H1 (cell line): ENCODE results near the gene VPS51. TPM values are rescaled to one million over a fixed set of nuclear protein-coding genes. Genes with fewer than 3 reads are reported as not detected.

Source experiments
- GTF2F1 ChIP-seq: IDR thresholded peaks from 2 replicates; pipeline ENCODE4 v1.6.1; 2012; ENCODE audit warnings: low read depth, low read length, improper control_type of control experiment, borderline replicate concordance
- YY1 ChIP-seq: IDR thresholded peaks from 2 replicates; pipeline ENCODE4 v1.6.1; 2011; ENCODE audit warnings: low read depth, mild to moderate bottlenecking, low read length
- polyA plus RNA-seq, 7 experiments: library from polyadenylated mRNA; depleted of rRNA in 3 of 7; stranded (reverse) in 5 of 7; unstranded in 2 of 7; fragments of >200 nt in 5 of 7; fragments of 200-250 nt in 2 of 7; gene quantifications; 1 replicate in 5 of 7; 2 replicates in 1 of 7; 4 replicates in 1 of 7; pipeline versions ENCODE4 v1.2.1 to v1.2.3, GENCODE V29; 2011 to 2013; ENCODE audit warnings: missing spikeins in 2 of 7, mixed read lengths in 2 of 7
- total RNA-seq: library from RNA; stranded (reverse); fragmentation: NEBNext Ultra II Directional; extraction: Animal tissue kit (Norgen Biotek cat#: 25700); gene quantifications from 2 replicates; pipeline ENCODE4 v1.2.1, GENCODE V29; 2021
- TF ChIP-seq, protein P1 (sequence below): IDR thresholded peaks from 2 replicates; pipeline ENCODE4 v1.6.1; 2011; ENCODE audit warnings: low read length, improper control_type of control experiment
- TF ChIP-seq, protein P2 (sequence below), 3 experiments: IDR thresholded peaks; 1 replicate in 2 of 3; 2 replicates in 1 of 3; pipeline versions ENCODE4 v1.5.1 to v1.6.1; 2011; ENCODE audit warnings: low read length in 3 of 3, mild to moderate bottlenecking in 3 of 3, inconsistent platforms in 2 of 3, low read depth in 1 of 3, moderate library complexity in 1 of 3; ENCODE audit not compliant: insufficient read depth in 1 of 3; ENCODE audit errors: control extremely low read depth in 1 of 3

VPS51 gene
- total and polyA plus RNA-seq, 2 of the 8 experiments (the other 6 are each of a cell fraction or from before 2014, with no cell fraction given), result 97.4 to 142 TPM

DNA sequence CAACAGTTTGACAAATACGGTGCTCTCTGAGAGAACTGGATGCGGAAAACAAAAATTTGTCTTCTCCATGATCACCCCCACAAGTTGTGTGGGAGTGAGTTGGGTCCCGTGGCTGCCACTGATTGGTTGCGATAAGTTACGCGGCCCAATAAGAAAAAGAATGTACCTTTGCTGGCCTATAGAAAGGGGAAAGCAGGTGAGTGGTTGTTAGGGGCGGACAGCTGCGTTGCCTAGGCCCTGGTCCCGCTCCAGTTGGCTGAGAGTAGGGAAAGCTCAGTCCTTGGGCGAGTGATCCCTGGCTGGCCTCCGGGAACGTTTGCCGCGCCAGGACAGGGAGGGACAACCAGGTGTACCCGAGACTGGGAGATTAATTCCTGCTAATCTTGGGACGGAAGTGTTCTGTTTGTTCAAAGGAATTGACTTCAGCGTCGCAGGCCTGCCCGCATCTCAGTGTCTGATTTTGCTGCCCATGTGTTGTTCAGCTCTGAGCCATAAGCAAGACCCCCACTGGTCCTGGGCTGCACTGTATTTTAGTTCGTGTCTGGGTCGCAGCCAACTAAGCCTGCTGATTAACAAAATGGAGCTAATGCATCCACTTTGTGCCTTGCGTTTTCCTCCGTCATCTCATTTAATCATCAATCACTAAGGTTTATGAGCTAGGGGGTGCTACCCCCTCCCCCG lies 39.1 kb downstream of the VPS51 start (continued):
- 0 out of 2 replicates have a peak, but pooled peaks have one; percentile 71 for TF ChIP-seq GTF2F1
- TF ChIP-seq, protein P1, sequence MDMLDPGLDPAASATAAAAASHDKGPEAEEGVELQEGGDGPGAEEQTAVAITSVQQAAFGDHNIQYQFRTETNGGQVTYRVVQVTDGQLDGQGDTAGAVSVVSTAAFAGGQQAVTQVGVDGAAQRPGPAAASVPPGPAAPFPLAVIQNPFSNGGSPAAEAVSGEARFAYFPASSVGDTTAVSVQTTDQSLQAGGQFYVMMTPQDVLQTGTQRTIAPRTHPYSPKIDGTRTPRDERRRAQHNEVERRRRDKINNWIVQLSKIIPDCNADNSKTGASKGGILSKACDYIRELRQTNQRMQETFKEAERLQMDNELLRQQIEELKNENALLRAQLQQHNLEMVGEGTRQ, result no peak
- TF ChIP-seq, protein P2, sequence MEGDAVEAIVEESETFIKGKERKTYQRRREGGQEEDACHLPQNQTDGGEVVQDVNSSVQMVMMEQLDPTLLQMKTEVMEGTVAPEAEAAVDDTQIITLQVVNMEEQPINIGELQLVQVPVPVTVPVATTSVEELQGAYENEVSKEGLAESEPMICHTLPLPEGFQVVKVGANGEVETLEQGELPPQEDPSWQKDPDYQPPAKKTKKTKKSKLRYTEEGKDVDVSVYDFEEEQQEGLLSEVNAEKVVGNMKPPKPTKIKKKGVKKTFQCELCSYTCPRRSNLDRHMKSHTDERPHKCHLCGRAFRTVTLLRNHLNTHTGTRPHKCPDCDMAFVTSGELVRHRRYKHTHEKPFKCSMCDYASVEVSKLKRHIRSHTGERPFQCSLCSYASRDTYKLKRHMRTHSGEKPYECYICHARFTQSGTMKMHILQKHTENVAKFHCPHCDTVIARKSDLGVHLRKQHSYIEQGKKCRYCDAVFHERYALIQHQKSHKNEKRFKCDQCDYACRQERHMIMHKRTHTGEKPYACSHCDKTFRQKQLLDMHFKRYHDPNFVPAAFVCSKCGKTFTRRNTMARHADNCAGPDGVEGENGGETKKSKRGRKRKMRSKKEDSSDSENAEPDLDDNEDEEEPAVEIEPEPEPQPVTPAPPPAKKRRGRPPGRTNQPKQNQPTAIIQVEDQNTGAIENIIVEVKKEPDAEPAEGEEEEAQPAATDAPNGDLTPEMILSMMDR (IDR thresholded peaks at IDR 0.05; ENCODE audit: control extremely low read depth in 1 of 3, insufficient read depth in 1 of 3, low read depth in 1 of 3, low read length in 3 of 3), result no peak
- TF ChIP-seq YY1, result no peak; the same call in 1 of the 2 replicates
